Dedifferentiated amniotic fluid mesenchymal stem cell (primary cell): ENCODE results near the gene RAB29.
"Not testable (repeated sequence)": the region's sequence is repeated elsewhere in the genome, so short reads cannot be mapped to it uniquely, and the experiment has no call there.

ENCODE experiments used
- DNase-seq: peaks from one replicate; pipeline ENCODE4 v3.0.0-alpha.2; 2016; ENCODE audit errors: extremely low spot score

RAB29 gene

DNA sequence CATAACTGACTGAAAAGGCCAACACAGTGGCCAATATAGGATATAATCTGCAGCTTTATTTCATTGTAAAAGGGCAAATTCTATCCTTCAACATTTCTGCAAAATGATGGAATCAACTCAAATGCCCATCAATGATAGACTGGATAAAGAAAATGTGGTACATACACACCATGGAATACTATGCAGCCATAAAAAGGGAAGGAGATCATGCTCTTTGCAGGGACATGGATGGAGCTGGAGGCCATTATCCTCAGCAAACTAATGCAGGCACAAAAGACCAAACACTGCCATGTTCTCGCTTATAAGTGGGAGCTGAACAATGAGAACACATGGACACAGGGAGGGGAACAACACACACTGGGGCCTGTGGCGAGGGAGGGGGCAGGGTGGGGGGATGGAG, 54.5 kb downstream of the RAB29 start:
- DNase-seq = not testable (repeated sequence)

DNA sequence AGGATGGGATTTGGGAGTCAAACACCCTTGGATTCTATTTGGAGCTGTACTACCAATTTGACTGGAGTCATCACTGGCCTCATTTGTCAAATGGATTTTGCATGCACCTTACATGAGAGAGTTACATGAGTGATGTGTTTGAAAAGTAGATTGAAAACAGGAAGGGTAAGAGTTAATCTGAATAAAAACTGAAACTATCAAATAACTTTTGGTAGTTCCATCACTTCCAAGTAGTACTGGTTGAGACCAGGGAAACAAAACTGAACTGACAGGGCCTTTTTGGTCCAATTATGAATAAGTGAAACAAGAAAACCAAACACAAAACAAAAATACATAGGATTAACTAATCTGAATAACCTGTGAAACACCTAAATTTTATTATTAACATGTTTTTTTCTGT, 55.5 kb downstream of the RAB29 start:
- no peak for DNase-seq

DNA sequence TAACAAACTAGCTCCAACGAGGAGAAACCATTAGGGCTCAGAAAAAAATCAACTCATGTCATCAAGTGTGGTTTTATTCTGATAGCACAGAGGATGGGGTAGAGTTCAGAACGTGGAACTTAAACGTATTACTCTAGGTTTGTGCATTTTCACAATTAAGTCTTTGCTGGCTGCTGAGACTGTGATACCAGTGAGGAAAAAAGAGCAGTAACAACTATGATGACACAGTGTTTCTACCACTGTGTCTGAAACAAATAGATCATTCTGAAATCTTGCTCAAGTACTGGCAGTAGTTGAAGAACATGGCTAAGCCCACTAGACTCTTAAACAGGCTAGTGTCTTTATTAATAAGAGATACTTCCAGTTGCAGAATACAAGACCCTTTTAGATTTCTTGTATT, 56.3 kb downstream of the RAB29 start:
- DNase-seq = no peak
